22Rv1 (cell line): Measurements from ENCODE around the gene CLMN.

Experiments used
- H3K27ac ChIP-seq: fragments of 450-650 bp; 2 replicates; pipeline ENCODE4 v1.5.1; 2017
- CTCF ChIP-seq: fragments of 450-650 bp; IDR thresholded peaks from 2 replicates; pipeline ENCODE4 v1.5.1; 2017; ENCODE audit warnings: mild to moderate bottlenecking
- ZFX ChIP-seq: fragments of 450-650 bp; IDR thresholded peaks from 2 replicates; pipeline ENCODE4 v1.6.1; 2017; ENCODE audit warnings: antibody characterized with exemption, borderline replicate concordance

Gene CLMN

GRCh38 chr14:95319312-95320077 is at the start of gene CLMN:
Gene CLMN (minus strand): TSS chr14:95319908. CDS start chr14:95319792, 116 bp downstream.
- TF ChIP-seq ZFX = no peak
- TF ChIP-seq CTCF = no peak

GRCh38 chr14:95365401-95365800 is 45.7 kb upstream of the CLMN start:
- no peak overlapping the region for H3K27ac ChIP-seq
- TF ChIP-seq ZFX (no peak), CTCF (no peak)

More at GRCh38 chr14:95319312-95320077, at the start of gene CLMN:
- H3K27ac ChIP-seq = peak within 1 kb of the TSS; percentile 80

GRCh38 chr14:95364481-95365209 is 44.9 kb upstream of the CLMN start:
- no peak for TF ChIP-seq CTCF
- no peak for TF ChIP-seq ZFX
- H3K27ac ChIP-seq = no peak overlapping the region

- no peak overlapping the region for H3K27ac ChIP-seq
- no peak for TF ChIP-seq ZFX
- no peak for TF ChIP-seq CTCF
Observed at GRCh38 chr14:95363468-95363954, 43.8 kb upstream of the CLMN start.

GRCh38 chr14:95362138-95362494 is 42.4 kb upstream of the CLMN start:
- no peak overlapping the region for H3K27ac ChIP-seq
- TF ChIP-seq ZFX = no peak
- no peak for TF ChIP-seq CTCF

GRCh38 chr14:95361373-95362137 is 41.8 kb upstream of the CLMN start:
- TF ChIP-seq CTCF = peak; percentile 78
- no peak for TF ChIP-seq ZFX
- H3K27ac ChIP-seq = no peak overlapping the region
